HG03439 (cell line): Measurements from ENCODE around the gene SDR42E2.
"Not testable (repeated sequence)": the region's sequence is repeated elsewhere in the genome, so short reads cannot be mapped to it uniquely, and the experiment has no call there.

ENCODE experiments used
- ATAC-seq: cut with Tn5 transposase; IDR thresholded peaks from one replicate; pipeline ENCODE4 v1.9.1; 2021; ENCODE audit warnings: mild to moderate bottlenecking, moderate library complexity; ENCODE audit not compliant: unreplicated experiment

Gene SDR42E2

DNA sequence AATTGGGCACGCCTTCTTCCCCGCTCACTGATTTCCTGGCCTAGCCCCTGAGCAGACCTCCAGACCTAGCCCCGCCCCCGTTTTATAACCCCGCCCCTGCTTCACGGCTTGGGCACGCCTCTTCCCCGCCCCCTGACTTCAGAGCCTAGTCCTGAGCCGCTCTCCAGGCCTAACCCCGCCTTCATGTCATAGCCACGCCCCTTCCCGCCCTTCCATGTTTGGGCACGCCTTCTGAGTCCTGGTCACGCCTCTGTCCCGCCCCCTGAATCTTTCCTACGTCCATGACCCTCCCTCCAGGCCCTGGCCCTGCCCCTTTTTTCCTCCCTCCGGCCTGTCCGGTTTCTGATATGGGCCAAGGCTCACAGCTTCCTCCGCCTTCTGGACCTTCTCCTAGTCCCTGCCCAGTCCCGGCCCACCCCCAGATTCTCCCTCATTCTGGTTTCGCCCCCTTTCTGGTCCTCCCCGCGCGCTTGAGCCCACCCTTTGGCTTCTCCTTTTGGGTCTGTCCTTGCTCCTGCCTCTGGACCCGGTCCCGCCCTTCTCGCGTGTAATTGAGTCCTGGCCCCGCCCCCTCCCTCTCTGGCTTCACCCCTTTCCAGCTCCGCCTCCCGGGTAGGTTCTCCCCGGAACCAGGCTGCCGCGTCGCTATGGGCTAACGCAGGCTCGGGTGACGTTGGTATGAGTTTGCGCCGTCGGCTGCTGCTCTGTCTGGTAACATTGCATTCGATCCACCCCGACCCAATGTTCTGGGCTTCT, 28.6 kb downstream of the SDR42E2 start:
- peak; percentile 51 for ATAC-seq

DNA sequence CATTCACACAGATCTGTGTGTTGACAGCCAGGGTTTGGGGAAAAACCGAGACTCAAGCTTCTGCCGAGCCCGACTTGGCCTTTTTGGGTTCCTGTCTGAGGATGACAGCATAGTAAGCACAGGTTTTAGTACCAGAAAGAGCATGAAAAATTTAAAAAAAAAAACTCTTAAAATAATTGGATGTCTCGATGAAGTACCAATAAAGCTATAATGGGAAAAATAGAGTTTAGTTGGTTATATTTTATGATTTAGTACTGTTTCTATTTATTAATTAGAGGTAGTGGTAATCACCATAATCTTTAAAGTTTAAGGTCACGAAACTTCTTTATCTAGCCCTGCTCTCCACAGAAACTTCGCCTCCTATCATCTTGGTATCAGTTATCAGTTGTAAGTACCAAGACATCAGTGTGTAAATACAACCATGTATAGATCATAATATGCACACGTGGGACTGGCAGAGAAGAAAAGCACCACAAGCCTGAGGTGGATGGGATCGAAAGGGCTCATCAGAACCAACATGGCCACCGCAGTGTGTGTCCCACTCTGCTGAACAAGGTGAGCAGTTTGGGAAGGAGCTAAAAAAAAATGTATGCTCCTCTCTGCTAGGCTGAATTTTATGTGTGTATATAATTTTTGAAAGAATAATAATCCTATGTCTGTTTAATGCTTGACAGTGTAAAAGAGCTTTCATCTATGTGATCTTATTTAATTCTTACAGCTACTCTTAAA, 29.4 kb downstream of the SDR42E2 start:
- ATAC-seq: no peak

DNA sequence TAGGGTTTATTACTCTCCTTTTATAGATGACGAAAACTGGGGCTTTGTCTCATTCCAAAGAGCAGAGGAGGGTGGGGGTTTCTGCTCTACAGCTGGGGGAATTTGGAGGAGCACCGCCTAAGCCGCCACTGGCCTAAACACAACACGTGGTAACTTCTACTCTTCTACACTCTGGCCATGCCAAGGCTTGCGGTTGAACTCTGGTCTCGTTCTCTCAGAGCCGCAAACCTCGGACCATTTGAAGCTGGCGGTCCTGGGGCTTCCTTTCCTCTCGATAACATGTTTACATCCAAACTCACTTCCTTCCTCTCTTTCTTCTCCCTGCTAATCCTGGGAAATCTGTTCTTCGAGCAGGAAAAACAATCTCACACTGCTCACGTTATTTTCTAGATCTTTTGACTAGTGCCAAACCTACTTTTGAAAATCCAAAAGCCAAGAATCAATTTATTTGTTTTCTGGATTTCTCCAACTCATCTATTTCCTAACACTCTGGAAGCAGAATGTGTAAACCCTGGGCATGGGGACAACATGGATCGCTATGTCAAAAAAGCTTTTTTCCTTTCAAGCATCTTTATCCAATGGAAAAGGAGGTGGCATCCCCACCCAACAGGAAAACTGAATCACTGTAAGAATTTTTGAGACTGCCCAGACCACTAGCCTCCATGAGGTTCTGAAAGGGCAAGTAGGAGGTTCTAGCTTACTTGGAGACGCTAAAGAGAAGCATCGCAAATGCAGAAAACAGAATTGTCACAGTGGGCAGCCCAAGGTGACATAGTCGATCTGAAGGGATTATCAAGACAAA, 30.2 kb downstream of the SDR42E2 start:
- peak; percentile 14 for ATAC-seq

DNA sequence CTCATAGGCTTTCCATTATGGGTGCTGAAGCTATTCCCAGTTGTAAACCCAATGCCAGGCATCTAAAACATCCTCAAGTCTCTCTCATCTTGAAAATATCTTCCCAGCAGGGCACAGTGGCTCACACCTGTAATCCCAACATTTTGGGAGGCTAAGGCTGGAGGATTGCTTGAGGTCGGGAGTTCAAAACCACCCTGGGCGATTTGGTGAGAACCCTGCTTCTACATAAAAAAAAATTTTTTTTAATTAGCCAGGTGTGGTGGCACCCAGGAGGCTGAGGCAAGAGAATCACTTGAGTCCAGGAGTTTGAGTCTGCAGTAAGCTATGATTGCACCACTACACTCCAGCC, 30.7 kb downstream of the SDR42E2 start:
- ATAC-seq: no peak

GRCh38 chr16:22194707-22195444, 32.6 kb downstream of the SDR42E2 start:
- ATAC-seq: no peak

GRCh38 chr16:22195445-22195694, 33.1 kb downstream of the SDR42E2 start:
- ATAC-seq: no peak

GRCh38 chr16:22195695-22196558, 33.6 kb downstream of the SDR42E2 start:
- ATAC-seq: peak; percentile 39

DNA sequence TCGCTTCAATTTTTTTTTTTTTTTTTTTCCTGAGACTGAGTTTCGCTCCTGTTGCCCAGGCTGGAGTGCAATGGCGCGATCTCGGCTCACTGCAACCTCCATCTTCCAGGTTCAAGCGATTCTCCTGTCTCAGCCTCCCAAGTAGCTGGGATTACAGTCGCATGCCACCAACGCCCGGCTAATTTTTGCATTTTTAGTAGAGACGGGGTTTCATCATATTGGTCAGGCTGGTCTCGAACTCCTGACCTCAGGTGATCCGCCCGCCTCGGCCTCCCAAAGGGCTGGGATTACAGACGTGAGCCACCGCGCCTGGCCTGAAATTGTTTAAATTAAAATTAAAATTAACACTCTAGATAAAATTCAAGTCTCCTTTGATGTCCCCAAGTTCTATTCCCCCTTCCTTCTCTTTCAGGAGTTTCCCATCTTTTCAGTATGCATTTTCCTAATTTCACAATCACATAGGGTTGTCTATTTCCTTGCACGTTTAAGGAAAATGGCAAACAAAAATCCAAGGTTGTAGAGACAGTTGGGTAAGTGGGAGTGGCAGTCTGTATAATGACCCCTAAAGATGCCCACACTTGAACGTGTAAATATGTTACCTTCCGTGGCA, 34.4 kb downstream of the SDR42E2 start:
- not testable (repeated sequence) for ATAC-seq

GRCh38 chr16:22198547-22199293, 36.4 kb downstream of the SDR42E2 start:
- no peak for ATAC-seq

GRCh38 chr16:22202261-22202637, 39.9 kb downstream of the SDR42E2 start:
- no peak for ATAC-seq

DNA sequence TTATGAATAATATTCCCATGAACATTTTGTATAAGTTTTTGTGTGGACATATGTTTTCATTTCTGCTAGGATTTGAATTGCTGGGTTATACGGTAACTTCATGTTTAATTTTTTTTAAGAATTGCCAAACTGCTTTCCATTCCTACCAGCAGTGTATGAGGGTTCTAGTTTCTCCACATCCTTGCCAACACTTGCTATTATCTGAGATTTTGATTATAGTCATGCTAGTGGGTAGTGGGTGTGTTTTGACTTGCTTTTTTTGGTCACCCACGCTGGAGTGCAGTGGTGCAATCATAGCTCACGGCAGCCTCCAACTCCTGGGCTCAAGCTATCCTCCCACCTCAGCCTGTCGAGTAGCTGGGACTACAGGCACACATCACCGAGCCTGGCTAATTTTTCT, 40.8 kb downstream of the SDR42E2 start:
- ATAC-seq: no peak

GRCh38 chr16:22204091-22204655, 41.9 kb downstream of the SDR42E2 start:
- no peak for ATAC-seq

- ATAC-seq: no peak
Measured at GRCh38 chr16:22205577-22206012, 43.3 kb downstream of the SDR42E2 start.

GRCh38 chr16:22206013-22206841, 43.9 kb downstream of the SDR42E2 start, which contains the start of gene EEF2K:
EEF2K (plus strand) TSS chr16:22206278; CDS start chr16:22225730, 19,452 bp downstream.
- ATAC-seq: peak; percentile 83

- ATAC-seq: peak; percentile 43
Measured at GRCh38 chr16:22206842-22207714, 44.8 kb downstream of the SDR42E2 start.

DNA sequence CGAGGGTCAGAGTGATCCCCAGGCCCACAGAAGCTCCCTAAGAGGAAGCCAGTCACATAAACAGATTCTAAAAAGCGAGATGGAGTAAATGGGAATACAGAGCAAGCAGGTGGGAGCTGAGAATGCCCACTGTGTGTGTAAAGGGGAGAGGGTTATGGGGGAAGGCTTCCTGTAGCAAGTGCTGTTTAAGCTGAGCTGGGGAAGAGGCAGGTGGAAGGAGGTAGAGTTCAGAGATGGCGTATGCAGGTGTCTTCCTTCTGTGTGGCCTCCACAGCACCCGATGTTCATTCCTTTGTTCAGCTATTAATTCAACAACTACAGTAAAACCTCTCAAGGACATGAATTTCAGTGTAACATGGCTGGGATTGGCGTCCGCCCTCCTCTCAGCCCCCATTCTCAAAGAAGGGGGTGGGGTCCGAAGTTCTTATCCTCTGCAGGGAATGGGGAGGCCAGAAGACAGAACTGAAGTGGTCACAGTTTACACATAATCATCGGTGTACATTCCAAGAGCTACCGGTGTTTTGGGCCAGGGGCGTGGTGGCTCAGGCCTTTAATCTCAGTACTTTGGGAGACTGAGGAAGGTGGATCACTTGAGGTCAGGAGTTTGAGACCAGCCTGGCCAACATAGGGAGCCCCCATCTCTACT, 45.5 kb downstream of the SDR42E2 start:
- ATAC-seq: no peak
